OCI-LY7 (cell line): ENCODE results near the gene MACROH2A1. TPM values are rescaled to one million over a fixed set of nuclear protein-coding genes. Genes with fewer than 3 reads are reported as not detected.

Experiments used
- BruUV-seq: library from RNA; stranded (reverse); fragments of 400-500 nt; replicated peaks from 2 replicates; lab custom pipeline; 2021; lab: Mats Ljungman, UMichigan
- CTCF ChIA-PET: fragments of 300-600 bp; sonication (Branson Sonifier 250); formaldehyde crosslinking; loops from one replicate; lab custom pipeline; 2022; ENCODE audit warnings: antibody characterized with exemption; ENCODE audit not compliant: unreplicated experiment; lab: Charles Lee
- POLR2A ChIA-PET: fragments of 300-600 bp; sonication (Branson Sonifier 250); formaldehyde crosslinking; loops from one replicate; lab custom pipeline; 2022; ENCODE audit warnings: antibody characterized with exemption; lab: Charles Lee
- DNase-seq: peaks from one replicate; pipeline ENCODE4 v3.0.0-alpha.2; 2015; ENCODE audit warnings: low spot score
- H2AFZ ChIP-seq: fragments of 200-600 bp; sonication (generic), shearing (Covaris generic); 2 replicates; pipeline ENCODE4 v1.6.1; 2014; ENCODE audit warnings: mild to moderate bottlenecking, antibody characterized with exemption, low read length, moderate library complexity
- H3K27ac ChIP-seq: fragments of 200-600 bp; sonication (generic); 2 replicates; pipeline ENCODE4 v1.5.1; 2014; ENCODE audit warnings: mixed run types, low read depth, mild to moderate bottlenecking, moderate library complexity, low read length, inconsistent platforms; ENCODE audit not compliant: poor library complexity, severe bottlenecking
- H3K36me3 ChIP-seq: fragments of 200-600 bp; sonication (generic); 2 replicates; pipeline ENCODE4 v1.6.1; 2014; ENCODE audit warnings: mild to moderate bottlenecking, antibody characterized with exemption, low read length, moderate library complexity, mixed read lengths; ENCODE audit not compliant: insufficient read depth
- H3K4me1 ChIP-seq: fragments of 200-600 bp; sonication (generic); 2 replicates; pipeline ENCODE4 v1.5.1; 2014; ENCODE audit warnings: mild to moderate bottlenecking, low read length; ENCODE audit not compliant: insufficient read depth, poor library complexity, severe bottlenecking
- H3K4me2 ChIP-seq: fragments of 200-600 bp; sonication (generic); 2 replicates; pipeline ENCODE4 v1.6.1; 2014; ENCODE audit warnings: mild to moderate bottlenecking, low read length
- H3K4me3 ChIP-seq: fragments of 200-600 bp; sonication (generic); 2 replicates; pipeline ENCODE4 v1.5.1; 2014; ENCODE audit warnings: mild to moderate bottlenecking, low read depth, low read length; ENCODE audit not compliant: poor library complexity, severe bottlenecking
- H3K79me2 ChIP-seq: fragments of 200-600 bp; sonication (generic); 2 replicates; pipeline ENCODE4 v1.6.1; 2016; ENCODE audit warnings: low read depth, mild to moderate bottlenecking, low read length, moderate library complexity, mixed read lengths; ENCODE audit not compliant: insufficient read depth
- H3K9me2 ChIP-seq: fragments of 200-600 bp; sonication (generic); 2 replicates; pipeline ENCODE4 v1.6.1; 2016; ENCODE audit warnings: mild to moderate bottlenecking, low read length, mixed read lengths; ENCODE audit not compliant: insufficient read depth
- H3K9me3 ChIP-seq: fragments of 200-600 bp; sonication (generic); 2 replicates; pipeline ENCODE4 v1.6.1; 2014; ENCODE audit warnings: mild to moderate bottlenecking, mixed run types, low read length, mixed read lengths
- H4K20me1 ChIP-seq: fragments of 200-600 bp; sonication (generic); 2 replicates; pipeline ENCODE4 v1.6.1; 2014; ENCODE audit warnings: mild to moderate bottlenecking, antibody characterized with exemption, low read length, moderate library complexity, mixed read lengths; ENCODE audit not compliant: insufficient read depth
- CTCF ChIP-seq: fragments of 200-600 bp; sonication (generic); conservative IDR thresholded peaks from 2 replicates; pipeline ENCODE4 v1.5.1; 2014; ENCODE audit warnings: mild to moderate bottlenecking, antibody characterized with exemption, low read length, moderate library complexity, mixed read lengths
- EZH2phosphoT487 ChIP-seq: fragments of 200-600 bp; sonication (generic); IDR thresholded peaks from 2 replicates; pipeline ENCODE4 v1.6.1; 2018; ENCODE audit warnings: low read depth, borderline replicate concordance, mild to moderate bottlenecking, mixed run types, antibody characterized with exemption, low read length, moderate library complexity, mixed read lengths
- intact Hi-C: fragments of 100-400 bp; cut with micrococcal nuclease; formaldehyde crosslinking; loops from one replicate; pipeline ENCODE4 v1.10.0; 2022; ENCODE audit not compliant: unreplicated experiment
- total RNA-seq, 2 experiments: library from RNA; depleted of rRNA in 1 of 2; stranded (reverse); fragments of >200 nt in 1 of 2; shearing (Covaris generic) in 1 of 2; gene quantifications; 2 replicates each; pipeline ENCODE4 v1.2.3, GENCODE V29; 2014 to 2022

MACROH2A1 gene
- total RNA-seq, 2 experiments from 2014 or later, result 271 to 356 TPM

DNA sequence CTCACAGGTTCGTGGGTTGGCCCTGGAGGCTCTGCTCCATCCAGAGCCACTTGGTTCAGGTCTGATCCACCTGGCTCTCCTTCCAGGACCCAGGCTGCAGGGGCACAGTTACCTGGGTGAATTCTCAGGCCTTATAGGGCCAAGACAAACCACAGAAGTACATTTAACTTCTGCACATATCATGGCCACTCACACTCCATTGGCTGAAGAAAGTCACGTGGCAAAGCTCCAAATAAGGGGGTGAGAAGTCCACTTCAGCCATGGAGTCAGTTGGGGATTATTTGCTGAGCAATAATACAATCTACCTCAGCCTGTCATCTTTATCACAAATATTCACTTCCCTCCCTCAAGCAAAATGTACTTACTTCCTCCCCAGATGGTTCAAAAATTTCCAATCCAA is 83.6 kb downstream of the MACROH2A1 start:
- CTCF ChIA-PET, result no interaction called here
- BruUV-seq, result no TSS peak
- no peak for DNase-seq
- H2AFZ ChIP-seq, result no peak overlapping the region
- H3K9me2 ChIP-seq, result no peaks in the 10 kb centered on the region
- intact Hi-C loops, result no loop called here
- H3K36me3 ChIP-seq, result no peaks in the 10 kb centered on the region
- TF ChIP-seq CTCF (no peak), EZH2phosphoT487 (no peak)
- no peaks in the 10 kb centered on the region for H3K9me3 ChIP-seq
- POLR2A ChIA-PET, result no interaction called here
- no peaks in the 10 kb centered on the region for H3K79me2 ChIP-seq
- H3K4me1 ChIP-seq, result no peaks in the 10 kb centered on the region
- no peak overlapping the region for H3K27ac ChIP-seq
- H3K4me3 ChIP-seq, result no peak overlapping the region
- no peaks in the 10 kb centered on the region for H4K20me1 ChIP-seq
- no peak overlapping the region for H3K4me2 ChIP-seq

GRCh38 chr5:135313946-135314345 is 85.1 kb downstream of the MACROH2A1 start:
- Histone ChIP-seq H4K20me1 (no peaks in the 10 kb centered on the region), H3K27ac (no peak overlapping the region), H3K4me1 (no peaks in the 10 kb centered on the region), H3K79me2 (no peaks in the 10 kb centered on the region), H3K9me2 (no peaks in the 10 kb centered on the region), H3K36me3 (no peaks in the 10 kb centered on the region), H3K4me2 (no peak overlapping the region), H3K4me3 (no peak overlapping the region), H3K9me3 (no peaks in the 10 kb centered on the region), H2AFZ (no peak overlapping the region)
- TF ChIP-seq CTCF, result no peak
- no peak for TF ChIP-seq EZH2phosphoT487
- POLR2A ChIA-PET, result no interaction called here
- BruUV-seq, result no TSS peak
- CTCF ChIA-PET, result no interaction called here
- DNase-seq, result no peak
- intact Hi-C loops, result no loop called here

- DNase-seq, result no peak
- Histone ChIP-seq H3K27ac (no peak overlapping the region), H3K4me3 (no peak overlapping the region), H3K36me3 (no peaks in the 10 kb centered on the region), H3K4me2 (no peak overlapping the region), H3K9me3 (no peaks in the 10 kb centered on the region), H4K20me1 (no peaks in the 10 kb centered on the region), H2AFZ (no peak overlapping the region), H3K79me2 (no peaks in the 10 kb centered on the region), H3K9me2 (no peaks in the 10 kb centered on the region), H3K4me1 (no peaks in the 10 kb centered on the region)
- intact Hi-C loops, result no loop called here
- ChIA-PET POLR2A (no interaction called here), CTCF (no interaction called here)
- BruUV-seq, result no TSS peak
- TF ChIP-seq EZH2phosphoT487 (no peak), CTCF (no peak)
Observed at GRCh38 chr5:135313405-135313804, 85.6 kb downstream of the MACROH2A1 start.
